OCI-LY7 (cell line): ENCODE results near the gene KRTAP19-8. TPM values are rescaled to one million over a fixed set of nuclear protein-coding genes. Genes with fewer than 3 reads are reported as not detected.

Experiments
- BruUV-seq: library from RNA; stranded (reverse); fragments of 400-500 nt; replicated peaks from 2 replicates; lab custom pipeline; 2021; lab: Mats Ljungman, UMichigan
- CTCF ChIA-PET: fragments of 300-600 bp; sonication (Branson Sonifier 250); formaldehyde crosslinking; loops from one replicate; lab custom pipeline; 2022; ENCODE audit warnings: antibody characterized with exemption; ENCODE audit not compliant: unreplicated experiment; lab: Charles Lee
- POLR2A ChIA-PET: fragments of 300-600 bp; sonication (Branson Sonifier 250); formaldehyde crosslinking; loops from one replicate; lab custom pipeline; 2022; ENCODE audit warnings: antibody characterized with exemption; lab: Charles Lee
- DNase-seq: peaks from one replicate; pipeline ENCODE4 v3.0.0-alpha.2; 2015; ENCODE audit warnings: low spot score
- H2AFZ ChIP-seq: fragments of 200-600 bp; sonication (generic), shearing (Covaris generic); 2 replicates; pipeline ENCODE4 v1.6.1; 2014; ENCODE audit warnings: mild to moderate bottlenecking, antibody characterized with exemption, low read length, moderate library complexity
- H3K27ac ChIP-seq: fragments of 200-600 bp; sonication (generic); 2 replicates; pipeline ENCODE4 v1.5.1; 2014; ENCODE audit warnings: mixed run types, low read depth, mild to moderate bottlenecking, moderate library complexity, low read length, inconsistent platforms; ENCODE audit not compliant: poor library complexity, severe bottlenecking
- H3K36me3 ChIP-seq: fragments of 200-600 bp; sonication (generic); 2 replicates; pipeline ENCODE4 v1.6.1; 2014; ENCODE audit warnings: mild to moderate bottlenecking, antibody characterized with exemption, low read length, moderate library complexity, mixed read lengths; ENCODE audit not compliant: insufficient read depth
- H3K4me1 ChIP-seq: fragments of 200-600 bp; sonication (generic); 2 replicates; pipeline ENCODE4 v1.5.1; 2014; ENCODE audit warnings: mild to moderate bottlenecking, low read length; ENCODE audit not compliant: insufficient read depth, poor library complexity, severe bottlenecking
- H3K4me2 ChIP-seq: fragments of 200-600 bp; sonication (generic); 2 replicates; pipeline ENCODE4 v1.6.1; 2014; ENCODE audit warnings: mild to moderate bottlenecking, low read length
- H3K4me3 ChIP-seq: fragments of 200-600 bp; sonication (generic); 2 replicates; pipeline ENCODE4 v1.5.1; 2014; ENCODE audit warnings: mild to moderate bottlenecking, low read depth, low read length; ENCODE audit not compliant: poor library complexity, severe bottlenecking
- H3K79me2 ChIP-seq: fragments of 200-600 bp; sonication (generic); 2 replicates; pipeline ENCODE4 v1.6.1; 2016; ENCODE audit warnings: low read depth, mild to moderate bottlenecking, low read length, moderate library complexity, mixed read lengths; ENCODE audit not compliant: insufficient read depth
- H3K9me2 ChIP-seq: fragments of 200-600 bp; sonication (generic); 2 replicates; pipeline ENCODE4 v1.6.1; 2016; ENCODE audit warnings: mild to moderate bottlenecking, low read length, mixed read lengths; ENCODE audit not compliant: insufficient read depth
- H3K9me3 ChIP-seq: fragments of 200-600 bp; sonication (generic); 2 replicates; pipeline ENCODE4 v1.6.1; 2014; ENCODE audit warnings: mild to moderate bottlenecking, mixed run types, low read length, mixed read lengths
- H4K20me1 ChIP-seq: fragments of 200-600 bp; sonication (generic); 2 replicates; pipeline ENCODE4 v1.6.1; 2014; ENCODE audit warnings: mild to moderate bottlenecking, antibody characterized with exemption, low read length, moderate library complexity, mixed read lengths; ENCODE audit not compliant: insufficient read depth
- CTCF ChIP-seq: fragments of 200-600 bp; sonication (generic); conservative IDR thresholded peaks from 2 replicates; pipeline ENCODE4 v1.5.1; 2014; ENCODE audit warnings: mild to moderate bottlenecking, antibody characterized with exemption, low read length, moderate library complexity, mixed read lengths
- EZH2phosphoT487 ChIP-seq: fragments of 200-600 bp; sonication (generic); IDR thresholded peaks from 2 replicates; pipeline ENCODE4 v1.6.1; 2018; ENCODE audit warnings: low read depth, borderline replicate concordance, mild to moderate bottlenecking, mixed run types, antibody characterized with exemption, low read length, moderate library complexity, mixed read lengths
- intact Hi-C: fragments of 100-400 bp; cut with micrococcal nuclease; formaldehyde crosslinking; loops from one replicate; pipeline ENCODE4 v1.10.0; 2022; ENCODE audit not compliant: unreplicated experiment
- total RNA-seq, 2 experiments: library from RNA; depleted of rRNA in 1 of 2; stranded (reverse); fragments of >200 nt in 1 of 2; shearing (Covaris generic) in 1 of 2; gene quantifications; 2 replicates each; pipeline ENCODE4 v1.2.3, GENCODE V29; 2014 to 2022

Gene KRTAP19-8
- total RNA-seq, 2 experiments from 2014 or later, result not detected

- intact Hi-C loops, result no loop called here
- POLR2A ChIA-PET, result interaction anchor here (0.5 to 1.4 kb wide), 3 partner anchors 16 to 86 kb away, joined by 3 to 4 read pairs (median 3); no protein-coding TSS in a partner anchor
Observed at GRCh38 chr21:31034378-31034777, 3.9 kb downstream of the KRTAP19-8 start.

DNA sequence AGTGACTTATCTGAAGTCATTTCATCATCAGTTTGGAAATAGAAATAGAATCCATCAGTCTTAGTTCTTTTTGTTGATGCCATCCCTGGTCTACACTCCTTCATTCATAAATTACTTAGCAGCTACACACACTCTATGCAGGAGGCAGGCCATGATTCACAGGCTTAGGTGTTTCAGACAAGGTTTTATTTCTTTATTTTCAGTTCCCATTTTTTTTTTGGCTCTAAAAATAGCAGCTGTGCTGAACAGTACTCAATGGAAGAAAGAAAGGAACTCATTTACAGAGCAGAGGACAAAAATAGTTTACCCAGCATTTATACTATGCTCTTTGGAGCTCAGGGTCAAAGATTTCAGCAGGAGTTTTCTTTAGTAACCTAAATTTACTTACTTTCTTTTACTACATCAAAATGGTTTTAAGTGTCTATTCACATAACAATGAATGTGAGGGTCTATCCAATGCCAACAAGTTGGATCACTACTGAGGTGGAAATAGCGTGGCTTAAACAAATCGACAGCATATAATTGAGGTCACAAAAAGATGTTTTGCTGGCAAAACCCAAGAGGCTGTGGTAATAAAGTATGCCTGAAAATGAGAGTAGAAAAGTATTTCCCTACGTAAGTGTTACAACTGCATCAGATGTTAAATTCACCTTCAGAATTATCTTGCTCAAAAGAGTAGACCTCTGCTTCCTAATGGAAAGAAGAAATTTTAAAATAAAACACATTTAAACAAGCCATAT is 7.7 kb downstream of the KRTAP19-8 start:
- H3K36me3 ChIP-seq, result no peaks in the 10 kb centered on the region
- H3K9me3 ChIP-seq, result no peaks in the 10 kb centered on the region
- intact Hi-C loops, result no loop called here
- no peak overlapping the region for H3K4me3 ChIP-seq
- DNase-seq, result peak; percentile 7
- TF ChIP-seq EZH2phosphoT487 (no peak), CTCF (no peak)
- H3K79me2 ChIP-seq, result no peaks in the 10 kb centered on the region
- no peak overlapping the region for H2AFZ ChIP-seq
- no peak overlapping the region for H3K4me2 ChIP-seq
- ChIA-PET CTCF (no interaction called here), POLR2A (interaction anchor here (0.5 kb wide), 2 partner anchors 654 to 1073 kb away, joined by 3 read pairs; no protein-coding TSS in a partner anchor)
- H4K20me1 ChIP-seq, result no peaks in the 10 kb centered on the region
- H3K4me1 ChIP-seq, result peaks cover 6% of the 10 kb centered on the region
- BruUV-seq, result no TSS peak
- H3K27ac ChIP-seq, result no peak overlapping the region
- H3K9me2 ChIP-seq, result no peaks in the 10 kb centered on the region

More at GRCh38 chr21:31034378-31034777, 3.9 kb downstream of the KRTAP19-8 start:
- Histone ChIP-seq H3K4me2 (no peak overlapping the region), H4K20me1 (no peaks in the 10 kb centered on the region), H3K9me3 (no peaks in the 10 kb centered on the region), H3K4me1 (peaks cover 6% of the 10 kb centered on the region), H3K27ac (no peak overlapping the region), H3K9me2 (no peaks in the 10 kb centered on the region), H3K36me3 (no peaks in the 10 kb centered on the region), H3K79me2 (no peaks in the 10 kb centered on the region), H2AFZ (no peak overlapping the region), H3K4me3 (no peak overlapping the region)
- BruUV-seq, result no TSS peak
- DNase-seq, result no peak
- no peak for TF ChIP-seq CTCF
- CTCF ChIA-PET, result no interaction called here

DNA sequence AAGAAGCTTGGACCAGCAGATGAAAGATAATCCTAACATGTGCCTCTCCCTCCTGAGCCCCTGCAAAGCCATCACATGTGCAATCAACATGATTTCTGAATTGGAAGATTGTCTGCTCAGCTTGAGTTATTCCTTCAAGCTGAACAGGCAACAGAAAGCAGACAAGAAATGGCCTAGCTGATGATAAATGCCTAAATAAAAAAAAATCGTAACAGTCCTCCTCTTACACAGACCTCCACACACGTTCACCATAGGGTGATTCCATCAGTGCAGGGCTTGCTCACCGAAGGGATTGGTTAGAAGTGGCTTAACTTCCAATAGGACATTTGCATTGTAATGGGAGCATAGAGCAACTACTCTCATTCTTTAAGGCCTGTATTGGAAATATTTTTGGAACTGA is 14.6 kb downstream of the KRTAP19-8 start:
- CTCF ChIA-PET, result no interaction called here
- Histone ChIP-seq H3K9me2 (no peaks in the 10 kb centered on the region), H3K4me1 (no peaks in the 10 kb centered on the region), H3K27ac (no peak overlapping the region), H3K4me2 (no peak overlapping the region), H3K9me3 (no peaks in the 10 kb centered on the region), H3K4me3 (no peak overlapping the region), H4K20me1 (no peaks in the 10 kb centered on the region), H2AFZ (no peak overlapping the region), H3K36me3 (no peaks in the 10 kb centered on the region), H3K79me2 (no peaks in the 10 kb centered on the region)
- intact Hi-C loops, result no loop called here
- TF ChIP-seq EZH2phosphoT487, result no peak
- no peak for TF ChIP-seq CTCF
- BruUV-seq, result no TSS peak
- no peak for DNase-seq
- POLR2A ChIA-PET, result interaction anchor here (0.8 kb wide), 1 partner anchor 11 kb away, joined by 3 read pairs; no protein-coding TSS in a partner anchor
